Measurements from ENCODE around the gene MGLL. TPM values are rescaled to one million over a fixed set of nuclear protein-coding genes. Genes with fewer than 3 reads are reported as not detected.

MGLL gene
- total RNA-seq, 1 experiment from 2014 or later, result 2.1 TPM

DNA sequence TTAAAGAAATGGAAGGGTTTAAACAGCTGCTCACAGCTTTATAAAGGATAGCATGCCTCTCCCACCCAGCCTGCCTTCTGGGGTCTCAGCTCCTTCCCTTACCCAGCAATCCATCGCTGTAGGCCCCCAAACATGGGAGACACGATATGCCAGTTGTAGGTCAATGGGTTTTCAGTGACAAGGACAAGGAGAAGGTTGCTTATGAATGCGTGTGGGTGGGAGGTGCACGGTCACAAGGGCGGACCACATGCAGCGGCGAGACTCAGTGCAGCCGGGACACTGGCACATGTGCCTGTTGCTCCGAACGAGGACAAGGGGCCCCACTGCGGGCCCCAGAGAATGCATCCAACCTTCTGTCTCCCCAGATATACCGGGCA lies 67.0 kb downstream of the MGLL start:
- ATAC-seq, result no peak
- intact Hi-C loops (cut with micrococcal nuclease; ENCODE audit: unreplicated experiment), result no loop called here
- H3K4me1 ChIP-seq (ENCODE audit: control insufficient read depth, insufficient read depth, low read length), result no peaks in the 10 kb centered on the region
- H3K9me3 ChIP-seq (ENCODE audit: control insufficient read depth, insufficient read depth, low read depth, low read length), result no peaks in the 10 kb centered on the region
- ChIA-PET CTCF (no interaction called here), POLR2A (no interaction called here)
- TF ChIP-seq SIN3A (IDR thresholded peaks at IDR 0.05; ENCODE audit: borderline replicate concordance, insufficient read depth, low read depth, low read length), result no peak
- no peak for TF ChIP-seq TCF7L2 (IDR thresholded peaks at IDR 0.05; ENCODE audit: low read depth, low read length)
- TF ChIP-seq POLR2AphosphoS5 (IDR thresholded peaks at IDR 0.05; ENCODE audit: low read depth, low read length), result no peak
- TF ChIP-seq, protein P1, sequence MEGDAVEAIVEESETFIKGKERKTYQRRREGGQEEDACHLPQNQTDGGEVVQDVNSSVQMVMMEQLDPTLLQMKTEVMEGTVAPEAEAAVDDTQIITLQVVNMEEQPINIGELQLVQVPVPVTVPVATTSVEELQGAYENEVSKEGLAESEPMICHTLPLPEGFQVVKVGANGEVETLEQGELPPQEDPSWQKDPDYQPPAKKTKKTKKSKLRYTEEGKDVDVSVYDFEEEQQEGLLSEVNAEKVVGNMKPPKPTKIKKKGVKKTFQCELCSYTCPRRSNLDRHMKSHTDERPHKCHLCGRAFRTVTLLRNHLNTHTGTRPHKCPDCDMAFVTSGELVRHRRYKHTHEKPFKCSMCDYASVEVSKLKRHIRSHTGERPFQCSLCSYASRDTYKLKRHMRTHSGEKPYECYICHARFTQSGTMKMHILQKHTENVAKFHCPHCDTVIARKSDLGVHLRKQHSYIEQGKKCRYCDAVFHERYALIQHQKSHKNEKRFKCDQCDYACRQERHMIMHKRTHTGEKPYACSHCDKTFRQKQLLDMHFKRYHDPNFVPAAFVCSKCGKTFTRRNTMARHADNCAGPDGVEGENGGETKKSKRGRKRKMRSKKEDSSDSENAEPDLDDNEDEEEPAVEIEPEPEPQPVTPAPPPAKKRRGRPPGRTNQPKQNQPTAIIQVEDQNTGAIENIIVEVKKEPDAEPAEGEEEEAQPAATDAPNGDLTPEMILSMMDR (IDR thresholded peaks at IDR 0.05), result no peak
- TF ChIP-seq, protein P2, sequence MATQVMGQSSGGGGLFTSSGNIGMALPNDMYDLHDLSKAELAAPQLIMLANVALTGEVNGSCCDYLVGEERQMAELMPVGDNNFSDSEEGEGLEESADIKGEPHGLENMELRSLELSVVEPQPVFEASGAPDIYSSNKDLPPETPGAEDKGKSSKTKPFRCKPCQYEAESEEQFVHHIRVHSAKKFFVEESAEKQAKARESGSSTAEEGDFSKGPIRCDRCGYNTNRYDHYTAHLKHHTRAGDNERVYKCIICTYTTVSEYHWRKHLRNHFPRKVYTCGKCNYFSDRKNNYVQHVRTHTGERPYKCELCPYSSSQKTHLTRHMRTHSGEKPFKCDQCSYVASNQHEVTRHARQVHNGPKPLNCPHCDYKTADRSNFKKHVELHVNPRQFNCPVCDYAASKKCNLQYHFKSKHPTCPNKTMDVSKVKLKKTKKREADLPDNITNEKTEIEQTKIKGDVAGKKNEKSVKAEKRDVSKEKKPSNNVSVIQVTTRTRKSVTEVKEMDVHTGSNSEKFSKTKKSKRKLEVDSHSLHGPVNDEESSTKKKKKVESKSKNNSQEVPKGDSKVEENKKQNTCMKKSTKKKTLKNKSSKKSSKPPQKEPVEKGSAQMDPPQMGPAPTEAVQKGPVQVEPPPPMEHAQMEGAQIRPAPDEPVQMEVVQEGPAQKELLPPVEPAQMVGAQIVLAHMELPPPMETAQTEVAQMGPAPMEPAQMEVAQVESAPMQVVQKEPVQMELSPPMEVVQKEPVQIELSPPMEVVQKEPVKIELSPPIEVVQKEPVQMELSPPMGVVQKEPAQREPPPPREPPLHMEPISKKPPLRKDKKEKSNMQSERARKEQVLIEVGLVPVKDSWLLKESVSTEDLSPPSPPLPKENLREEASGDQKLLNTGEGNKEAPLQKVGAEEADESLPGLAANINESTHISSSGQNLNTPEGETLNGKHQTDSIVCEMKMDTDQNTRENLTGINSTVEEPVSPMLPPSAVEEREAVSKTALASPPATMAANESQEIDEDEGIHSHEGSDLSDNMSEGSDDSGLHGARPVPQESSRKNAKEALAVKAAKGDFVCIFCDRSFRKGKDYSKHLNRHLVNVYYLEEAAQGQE (IDR thresholded peaks at IDR 0.05; ENCODE audit: insufficient read depth in 1 of 2, low read depth in 2 of 2, low read length in 1 of 2), result no peak
- in situ Hi-C loops (cut with HindIII; ENCODE audit: low pct_unique_long_range_greater_than_20kb, low sequenced_read_pairs), result no loop called here
- no TSS peak for BruUV-seq (replicated peaks)
- DNase-seq (ENCODE audit: low read depth, low spot score), result no peak
- no peaks in the 10 kb centered on the region; the same call in 1 of the 2 replicates for H3K27me3 ChIP-seq (ENCODE audit: control insufficient read depth, insufficient read depth, low read length)
- no peaks in the 10 kb centered on the region for H3K36me3 ChIP-seq (ENCODE audit: control insufficient read depth, insufficient read depth, low read length)
- no peak overlapping the region for H3K4me3 ChIP-seq (ENCODE audit: low read depth in 2 of 2, low read length in 2 of 2)
- H3K27ac ChIP-seq (ENCODE audit: low read length), result no peak overlapping the region

DNA sequence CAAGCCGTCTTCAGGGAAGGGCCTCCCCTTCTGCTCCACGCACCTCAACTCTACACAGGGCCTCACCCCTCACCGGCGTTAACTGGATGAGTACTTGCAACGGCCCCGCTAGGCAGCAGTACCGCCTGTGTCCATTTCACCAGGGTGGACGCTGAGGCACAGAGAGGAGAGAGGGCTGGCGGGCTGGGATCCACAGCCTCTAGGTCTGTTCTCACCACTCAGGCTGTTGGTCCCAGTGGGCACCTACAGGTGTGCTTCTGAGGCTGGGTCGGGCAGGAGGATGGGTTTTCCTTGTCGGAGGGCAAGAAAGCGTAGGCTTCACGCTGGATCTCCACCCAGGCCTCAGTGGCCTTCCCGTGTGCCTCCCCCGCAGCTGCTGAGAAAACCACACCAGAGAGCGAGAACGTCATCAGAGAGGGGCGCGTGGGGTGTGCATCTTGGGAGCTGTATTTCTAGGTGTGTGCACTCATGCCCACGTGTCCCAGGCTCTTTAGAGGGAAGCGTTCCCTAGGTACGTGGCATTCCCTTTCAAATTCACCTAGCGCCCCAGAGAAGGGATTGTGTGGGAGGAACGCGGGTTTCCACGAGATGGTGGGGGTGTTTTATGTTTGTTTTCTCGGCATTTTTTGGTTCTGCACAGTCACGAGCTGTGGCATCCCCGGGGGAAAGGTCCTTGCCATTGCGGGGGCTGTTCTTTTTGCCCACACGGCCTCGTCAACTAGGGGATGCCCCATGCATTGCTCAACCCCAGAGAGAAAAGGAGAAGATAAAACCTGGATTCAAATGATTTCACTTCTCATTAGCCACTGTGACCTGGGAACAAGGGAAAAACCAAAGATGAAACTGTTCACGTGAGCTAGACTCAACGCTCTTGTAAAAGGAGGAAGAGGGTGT lies 67.7 kb downstream of the MGLL start:
- no TSS peak for BruUV-seq (replicated peaks)
- DNase-seq (ENCODE audit: low read depth, low spot score) (no peak), ATAC-seq (no peak)
- CTCF ChIA-PET, result no interaction called here
- Histone ChIP-seq H3K27me3 (ENCODE audit: control insufficient read depth, insufficient read depth, low read length) (no peaks in the 10 kb centered on the region; the same call in 1 of the 2 replicates), H3K4me1 (ENCODE audit: control insufficient read depth, insufficient read depth, low read length) (no peaks in the 10 kb centered on the region), H3K4me3 (ENCODE audit: low read depth in 2 of 2, low read length in 2 of 2) (no peak overlapping the region), H3K36me3 (ENCODE audit: control insufficient read depth, insufficient read depth, low read length) (no peaks in the 10 kb centered on the region), H3K9me3 (ENCODE audit: control insufficient read depth, insufficient read depth, low read depth, low read length) (no peaks in the 10 kb centered on the region), H3K27ac (ENCODE audit: low read length) (no peak overlapping the region)
- intact Hi-C loops (cut with micrococcal nuclease; ENCODE audit: unreplicated experiment), result no loop called here
- POLR2A ChIA-PET, result no interaction called here
- no peak for TF ChIP-seq POLR2AphosphoS5 (IDR thresholded peaks at IDR 0.05; ENCODE audit: low read depth, low read length)
- TF ChIP-seq, protein P1 (IDR thresholded peaks at IDR 0.05), result no peak
- TF ChIP-seq, protein P2 (IDR thresholded peaks at IDR 0.05; ENCODE audit: insufficient read depth in 1 of 2, low read depth in 2 of 2, low read length in 1 of 2), result no peak
- no peak for TF ChIP-seq SIN3A (IDR thresholded peaks at IDR 0.05; ENCODE audit: borderline replicate concordance, insufficient read depth, low read depth, low read length)
- no peak for TF ChIP-seq TCF7L2 (IDR thresholded peaks at IDR 0.05; ENCODE audit: low read depth, low read length)
- in situ Hi-C loops (cut with HindIII; ENCODE audit: low pct_unique_long_range_greater_than_20kb, low sequenced_read_pairs), result no loop called here
